CD4-positive, alpha-beta T cell (primary cell): Measurements from ENCODE around the gene TM2D1. TPM values are rescaled to one million over a fixed set of nuclear protein-coding genes. Genes with fewer than 3 reads are reported as not detected.

Experiments
- ATAC-seq: fragments of 200-7000 bp; cut with Tn5 transposase; one replicate; pipeline ENCODE4 v1.10.0; 2022; ENCODE audit warnings: mild to moderate bottlenecking; ENCODE audit not compliant: poor library complexity
- CTCF ChIA-PET: fragments of 350-600 bp; sonication (Branson Sonifier 250); formaldehyde crosslinking; loops from one replicate; lab custom pipeline; 2021; ENCODE audit warnings: antibody characterized with exemption, inconsistent platforms; lab: Charles Lee
- POLR2A ChIA-PET: fragments of 350-600 bp; sonication (Branson Sonifier 250); formaldehyde crosslinking; loops from one replicate; lab custom pipeline; 2021; ENCODE audit warnings: antibody characterized with exemption, inconsistent platforms; lab: Charles Lee
- DNase-seq, 14 experiments: peaks; one replicate each; pipeline ENCODE4 v3.0.0-alpha.2; 2013 to 2020; ENCODE audit warnings: mixed read lengths in 2 of 14
- H3K27ac ChIP-seq, 2 donors: one replicate each; pipeline versions ENCODE4 v1.5.1 to v1.7.0; 2013; ENCODE audit warnings: low read length in 2 of 2, low read depth in 1 of 2, mild to moderate bottlenecking in 1 of 2
- H3K27me3 ChIP-seq, 2 experiments: 1 replicate in 1 of 2; 2 replicates in 1 of 2; pipeline versions ENCODE4 v1.6.1 to v1.7.0; 2013; ENCODE audit warnings: low read length in 2 of 2, control low read depth in 1 of 2, mild to moderate bottlenecking in 1 of 2, moderate library complexity in 1 of 2; ENCODE audit not compliant: insufficient read depth in 2 of 2, control insufficient read depth in 1 of 2
- H3K36me3 ChIP-seq: one replicate; pipeline ENCODE4 v1.6.1; 2013; ENCODE audit warnings: low read length, control low read depth; ENCODE audit not compliant: insufficient read depth
- H3K4me1 ChIP-seq: one replicate; pipeline ENCODE4 v1.6.1; 2013; ENCODE audit warnings: low read length, control low read depth; ENCODE audit not compliant: insufficient read depth
- H3K4me3 ChIP-seq: one replicate; pipeline ENCODE4 v1.5.1; 2013; ENCODE audit warnings: mild to moderate bottlenecking, low read length, moderate library complexity
- H3K9me3 ChIP-seq, 2 experiments: 1 replicate in 1 of 2; 2 replicates in 1 of 2; pipeline versions ENCODE4 v1.6.1 to v1.7.0; 2013; ENCODE audit warnings: low read length in 2 of 2, mild to moderate bottlenecking in 2 of 2, control low read depth in 1 of 2, moderate library complexity in 1 of 2; ENCODE audit not compliant: control insufficient read depth in 1 of 2, insufficient read depth in 1 of 2
- H3K27ac Mint-ChIP-seq: one replicate; pipeline ENCODE4 v1.8.0; 2020; ENCODE audit warnings: mixed read lengths
- H3K27me3 Mint-ChIP-seq: one replicate; pipeline ENCODE4 v1.8.0; 2021; ENCODE audit warnings: mixed read lengths
- H3K36me3 Mint-ChIP-seq: one replicate; pipeline ENCODE4 v1.8.0; 2021; ENCODE audit warnings: low read depth, mixed read lengths
- H3K4me1 Mint-ChIP-seq: one replicate; pipeline ENCODE4 v1.8.0; 2021; ENCODE audit warnings: low read depth, mixed read lengths
- H3K4me3 Mint-ChIP-seq: one replicate; pipeline ENCODE4 v1.8.0; 2020; ENCODE audit warnings: mild to moderate bottlenecking, mixed read lengths
- H3K9me3 Mint-ChIP-seq: one replicate; pipeline ENCODE4 v1.8.0; 2020; ENCODE audit warnings: mixed read lengths
- intact Hi-C, 2 experiments: fragments of 100-400 bp; cut with DNase I in 1 of 2; cut with micrococcal nuclease in 1 of 2; formaldehyde crosslinking; loops; one replicate each; pipeline versions ENCODE4 v1.15.1 to v1.9.0; 2023 to 2025; cut with DNase I, micrococcal nuclease
- total RNA-seq, 174 experiments: library from RNA in 2 of 174; stranded (reverse) in 2 of 174; gene quantifications; one replicate each; pipeline ENCODE4 v1.2.3 and lab custom pipeline; 2021 to 2026
- TF ChIP-seq, protein P1 (sequence below): fragments of 200-600 bp; IDR thresholded peaks from one replicate; pipeline ENCODE4 v1.8.0; 2022; ENCODE audit warnings: antibody characterized with exemption, mild to moderate bottlenecking

TM2D1 gene
- total RNA-seq, 2 experiments from 2014 or later, result 12.0 to 13.7 TPM

DNA sequence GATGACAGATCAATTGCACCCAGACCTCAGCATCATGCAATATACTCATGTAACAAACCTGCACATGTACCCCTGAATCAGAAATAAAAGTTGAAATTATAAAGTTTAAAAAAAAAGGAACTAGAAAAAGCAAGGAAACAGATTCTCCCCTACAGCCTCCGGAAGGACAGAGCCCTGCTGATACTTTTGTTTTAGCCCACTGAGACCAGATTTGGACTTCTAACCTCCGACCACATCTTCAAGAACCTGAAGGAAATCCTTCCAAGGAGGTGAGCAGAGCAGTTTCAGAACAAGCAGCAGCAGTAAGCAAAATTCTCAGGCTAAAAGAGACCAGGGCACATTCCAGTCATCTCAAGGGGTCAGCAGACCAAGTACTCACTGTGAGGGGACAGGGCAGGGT lies 54.5 kb downstream of the TM2D1 start:
- intact Hi-C loops, result no loop called here
- H3K9me3 ChIP-seq, result no peaks in the 10 kb centered on the region
- TF ChIP-seq, protein P1, sequence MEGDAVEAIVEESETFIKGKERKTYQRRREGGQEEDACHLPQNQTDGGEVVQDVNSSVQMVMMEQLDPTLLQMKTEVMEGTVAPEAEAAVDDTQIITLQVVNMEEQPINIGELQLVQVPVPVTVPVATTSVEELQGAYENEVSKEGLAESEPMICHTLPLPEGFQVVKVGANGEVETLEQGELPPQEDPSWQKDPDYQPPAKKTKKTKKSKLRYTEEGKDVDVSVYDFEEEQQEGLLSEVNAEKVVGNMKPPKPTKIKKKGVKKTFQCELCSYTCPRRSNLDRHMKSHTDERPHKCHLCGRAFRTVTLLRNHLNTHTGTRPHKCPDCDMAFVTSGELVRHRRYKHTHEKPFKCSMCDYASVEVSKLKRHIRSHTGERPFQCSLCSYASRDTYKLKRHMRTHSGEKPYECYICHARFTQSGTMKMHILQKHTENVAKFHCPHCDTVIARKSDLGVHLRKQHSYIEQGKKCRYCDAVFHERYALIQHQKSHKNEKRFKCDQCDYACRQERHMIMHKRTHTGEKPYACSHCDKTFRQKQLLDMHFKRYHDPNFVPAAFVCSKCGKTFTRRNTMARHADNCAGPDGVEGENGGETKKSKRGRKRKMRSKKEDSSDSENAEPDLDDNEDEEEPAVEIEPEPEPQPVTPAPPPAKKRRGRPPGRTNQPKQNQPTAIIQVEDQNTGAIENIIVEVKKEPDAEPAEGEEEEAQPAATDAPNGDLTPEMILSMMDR, result no peak
- DNase-seq (no peak), ATAC-seq (no peak)
- Mint-ChIP-seq H3K4me1 (no peaks in the 10 kb centered on the region), H3K27ac (no peak overlapping the region), H3K27me3 (no peaks in the 10 kb centered on the region), H3K9me3 (no peaks in the 10 kb centered on the region), H3K36me3 (peaks cover 8% of the 10 kb centered on the region), H3K4me3 (no peak overlapping the region)
- ChIA-PET POLR2A (no interaction called here), CTCF (no interaction called here)
- no peak overlapping the region for H3K4me3 ChIP-seq
- H3K4me1 ChIP-seq, result no peaks in the 10 kb centered on the region
- H3K36me3 ChIP-seq, result peaks cover 3% of the 10 kb centered on the region
- no peak overlapping the region for H3K27ac ChIP-seq
- no peaks in the 10 kb centered on the region for H3K27me3 ChIP-seq

DNA sequence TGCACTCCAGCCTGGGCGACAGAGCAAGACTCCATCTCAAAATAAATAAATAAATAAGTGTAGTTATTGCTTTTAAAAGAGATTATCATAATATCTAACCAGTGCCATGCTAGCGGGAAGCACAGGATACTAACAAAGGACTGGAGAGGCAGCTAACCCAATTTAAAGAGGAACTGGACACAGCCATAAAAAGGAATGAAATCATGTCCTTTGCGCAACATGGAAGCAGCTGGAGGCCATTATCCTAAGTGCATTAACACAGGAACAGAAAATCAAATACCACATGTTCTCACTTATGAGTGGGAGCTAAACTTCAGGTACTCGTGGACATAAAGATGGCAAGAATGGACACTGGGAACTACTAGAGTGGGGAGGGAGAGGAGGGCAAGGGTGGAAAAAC lies 54.9 kb downstream of the TM2D1 start:
- intact Hi-C loops, result no loop called here
- Mint-ChIP-seq H3K4me1 (no peaks in the 10 kb centered on the region), H3K27me3 (no peaks in the 10 kb centered on the region), H3K9me3 (no peaks in the 10 kb centered on the region), H3K27ac (no peak overlapping the region), H3K36me3 (peaks cover 8% of the 10 kb centered on the region), H3K4me3 (no peak overlapping the region)
- no peaks in the 10 kb centered on the region for H3K9me3 ChIP-seq
- H3K27me3 ChIP-seq, result no peaks in the 10 kb centered on the region
- CTCF ChIA-PET, result no interaction called here
- ATAC-seq (no peak), DNase-seq (no peak)
- no peaks in the 10 kb centered on the region for H3K4me1 ChIP-seq
- TF ChIP-seq, protein P1, result no peak
- H3K36me3 ChIP-seq, result peaks cover 3% of the 10 kb centered on the region
- POLR2A ChIA-PET, result no interaction called here
- no peak overlapping the region for H3K27ac ChIP-seq
- H3K4me3 ChIP-seq, result no peak overlapping the region

DNA sequence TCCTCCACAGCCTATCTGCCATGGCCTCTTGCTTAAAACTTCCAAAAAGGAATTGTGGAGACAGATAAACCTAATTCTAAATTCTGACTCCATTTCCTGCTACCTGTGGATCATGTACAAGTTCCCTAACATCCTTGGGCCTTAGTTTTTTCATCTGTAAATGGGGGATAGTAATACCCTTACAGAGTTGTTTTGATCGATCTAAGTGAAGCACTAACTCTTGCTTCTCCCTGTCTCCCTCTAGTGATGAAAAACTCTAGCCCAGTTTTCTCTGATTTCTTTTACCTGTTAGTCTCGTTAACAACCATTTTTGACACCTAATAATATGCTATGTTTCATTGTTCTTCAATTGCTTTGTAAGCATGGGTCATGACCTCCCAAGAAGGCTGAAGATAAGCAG lies 65.9 kb downstream of the TM2D1 start:
- Histone ChIP-seq H3K36me3 (no peaks in the 10 kb centered on the region), H3K4me3 (no peak overlapping the region), H3K27me3 (no peaks in the 10 kb centered on the region), H3K4me1 (no peaks in the 10 kb centered on the region), H3K27ac (no peak overlapping the region), H3K9me3 (no peaks in the 10 kb centered on the region)
- intact Hi-C loops, result no loop called here
- Mint-ChIP-seq H3K9me3 (no peaks in the 10 kb centered on the region), H3K4me1 (no peaks in the 10 kb centered on the region), H3K36me3 (no peaks in the 10 kb centered on the region), H3K27ac (no peak overlapping the region), H3K27me3 (no peaks in the 10 kb centered on the region), H3K4me3 (no peak overlapping the region)
- ATAC-seq (no peak), DNase-seq (no peak)
- POLR2A ChIA-PET, result no interaction called here
- TF ChIP-seq, protein P1, result no peak
- CTCF ChIA-PET, result no interaction called here
